ENCODE data around the gene CLIC2.

- TF ChIP-seq, protein P1, sequence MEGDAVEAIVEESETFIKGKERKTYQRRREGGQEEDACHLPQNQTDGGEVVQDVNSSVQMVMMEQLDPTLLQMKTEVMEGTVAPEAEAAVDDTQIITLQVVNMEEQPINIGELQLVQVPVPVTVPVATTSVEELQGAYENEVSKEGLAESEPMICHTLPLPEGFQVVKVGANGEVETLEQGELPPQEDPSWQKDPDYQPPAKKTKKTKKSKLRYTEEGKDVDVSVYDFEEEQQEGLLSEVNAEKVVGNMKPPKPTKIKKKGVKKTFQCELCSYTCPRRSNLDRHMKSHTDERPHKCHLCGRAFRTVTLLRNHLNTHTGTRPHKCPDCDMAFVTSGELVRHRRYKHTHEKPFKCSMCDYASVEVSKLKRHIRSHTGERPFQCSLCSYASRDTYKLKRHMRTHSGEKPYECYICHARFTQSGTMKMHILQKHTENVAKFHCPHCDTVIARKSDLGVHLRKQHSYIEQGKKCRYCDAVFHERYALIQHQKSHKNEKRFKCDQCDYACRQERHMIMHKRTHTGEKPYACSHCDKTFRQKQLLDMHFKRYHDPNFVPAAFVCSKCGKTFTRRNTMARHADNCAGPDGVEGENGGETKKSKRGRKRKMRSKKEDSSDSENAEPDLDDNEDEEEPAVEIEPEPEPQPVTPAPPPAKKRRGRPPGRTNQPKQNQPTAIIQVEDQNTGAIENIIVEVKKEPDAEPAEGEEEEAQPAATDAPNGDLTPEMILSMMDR (IDR thresholded peaks at IDR 0.05; ENCODE audit: low read depth, low read length, poor library complexity, severe bottlenecking): no peak
- no peak for TF ChIP-seq EZH2phosphoT487 (IDR thresholded peaks at IDR 0.05; ENCODE audit: borderline replicate concordance, low read length)
Measured at GRCh38 chrX:155334486-155335336, at the start of gene CLIC2.

All from DOHH2 (cell line).